CD4-positive, alpha-beta T cell treated with Interleukin-6 for 4 hours (primary cell): Measurements from ENCODE around the gene ITPR3.

Source experiments
- DNase-seq: peaks from one replicate; pipeline ENCODE4 v3.0.0-alpha.2; 2020; ENCODE audit warnings: mixed read lengths

The ITPR3 gene

DNA sequence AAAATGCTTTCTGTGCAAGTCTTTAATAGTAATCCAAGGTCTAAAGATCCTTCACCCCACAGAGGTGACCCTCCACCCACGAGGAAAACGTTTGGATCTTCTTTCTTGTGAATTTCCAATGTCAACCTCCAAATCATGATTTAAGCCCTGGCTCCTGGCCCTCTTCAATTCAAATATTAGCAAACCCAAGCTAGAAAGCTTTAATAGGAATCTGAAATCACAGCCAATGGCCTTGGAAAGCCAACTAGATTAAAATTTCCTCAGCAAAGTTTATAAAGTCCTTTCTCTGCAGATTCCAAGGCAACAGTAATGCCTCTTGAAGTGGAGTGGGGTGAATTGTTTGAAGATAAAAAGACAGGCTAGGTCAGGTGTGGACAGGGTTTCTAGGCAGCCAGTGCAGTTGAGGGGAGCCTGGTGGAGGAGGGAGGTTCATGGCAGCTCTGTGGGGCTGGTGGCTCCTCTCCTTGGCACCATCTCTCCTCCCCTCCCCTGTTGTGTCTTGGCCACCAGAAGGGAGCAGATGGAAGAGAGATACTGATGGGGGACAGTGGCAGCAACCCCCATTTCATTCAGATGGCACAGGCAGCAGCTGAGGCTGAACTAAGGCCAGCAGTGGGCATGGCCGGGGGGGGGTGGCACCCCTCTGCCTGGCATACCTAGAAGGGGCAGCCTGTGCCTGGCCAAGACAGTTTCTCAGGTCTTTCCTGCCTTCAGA lies 102.4 kb downstream of the ITPR3 start:
- no peak for DNase-seq

- peak; percentile 44 for DNase-seq
Observed at GRCh38 chr6:33724102-33725023, 103.2 kb downstream of the ITPR3 start.

- no peak for DNase-seq
Observed at GRCh38 chr6:33725222-33725621, 104.1 kb downstream of the ITPR3 start.

DNA sequence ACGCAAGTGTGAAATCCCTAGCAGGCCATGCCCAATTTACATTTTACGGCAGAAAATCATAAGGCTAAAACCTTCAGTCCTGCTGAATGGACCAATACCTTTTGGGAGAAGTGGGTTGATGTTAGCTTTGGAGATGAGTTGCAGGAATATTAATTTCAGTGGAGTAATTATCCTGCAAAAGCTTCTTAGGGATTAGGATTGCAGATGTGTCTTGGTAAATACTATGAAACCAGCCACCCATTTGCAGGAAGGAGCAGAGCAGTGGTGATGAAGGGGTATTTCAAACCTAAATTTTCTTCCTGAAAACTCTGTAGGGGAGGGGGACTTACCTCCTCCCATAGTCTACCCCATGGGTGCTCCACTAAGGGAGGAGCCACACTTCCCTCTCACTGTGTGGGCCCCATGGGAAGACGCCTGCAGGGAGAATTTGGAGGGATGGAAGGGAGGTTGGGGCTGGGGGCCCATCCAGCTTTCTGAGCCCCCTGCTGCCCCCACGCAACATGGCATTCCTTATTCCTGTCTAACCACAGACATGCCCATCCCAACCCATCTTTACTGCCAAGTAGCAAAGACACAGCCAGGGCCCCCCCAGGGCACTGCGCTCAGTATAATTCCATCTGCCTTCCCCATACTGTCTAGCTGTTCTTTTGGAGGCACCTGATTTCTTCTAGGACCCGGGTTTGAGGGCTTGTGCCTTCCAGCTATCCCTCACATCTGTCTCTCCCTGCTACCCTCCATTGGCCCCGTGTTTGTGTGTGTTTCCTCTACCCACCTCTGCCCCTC lies 105.0 kb downstream of the ITPR3 start:
- no peak for DNase-seq

GRCh38 chr6:33726696-33727095 lies 105.6 kb downstream of the ITPR3 start:
- DNase-seq = no peak

DNA sequence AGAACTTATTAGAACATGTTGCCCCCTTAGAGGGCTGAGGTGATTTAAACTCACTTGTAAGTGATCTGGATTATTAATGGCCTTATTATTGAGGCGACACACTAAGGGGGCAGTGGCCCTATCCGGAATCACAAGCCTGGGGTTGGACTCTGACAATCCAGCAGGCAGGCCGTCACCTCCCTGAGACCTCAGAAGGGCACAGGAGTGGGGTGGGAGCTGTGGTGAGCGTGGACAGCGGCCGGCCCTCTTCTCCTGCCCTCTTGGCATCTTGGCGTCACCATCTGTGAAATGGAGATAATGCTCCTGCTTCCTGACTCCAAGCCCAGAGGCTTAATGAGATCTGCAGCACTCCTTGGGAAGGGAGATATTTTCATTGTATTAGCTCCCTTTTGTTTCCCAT lies 106.0 kb downstream of the ITPR3 start:
- DNase-seq = no peak

DNA sequence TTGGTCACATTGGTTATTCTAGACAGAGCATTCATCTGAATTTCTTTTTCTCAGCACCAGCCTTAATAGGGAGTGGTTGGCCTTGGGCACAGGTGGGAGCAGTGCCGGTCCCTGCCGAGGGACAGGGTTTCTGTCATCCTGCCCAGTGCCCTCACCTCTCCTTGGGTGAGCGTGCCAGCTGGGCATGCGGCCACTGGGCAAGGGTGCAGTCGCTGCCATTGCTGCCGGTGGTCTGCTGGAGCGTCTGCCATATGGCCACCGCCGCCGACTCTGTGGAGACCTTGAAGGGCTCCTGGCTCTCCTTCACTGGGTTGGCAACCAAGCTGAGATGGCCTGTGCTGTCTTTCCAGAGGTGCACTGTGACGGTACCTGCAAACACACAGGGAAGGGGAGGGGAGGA lies 106.8 kb downstream of the ITPR3 start:
- no peak for DNase-seq

- no peak for DNase-seq
Observed at GRCh38 chr6:33728438-33728837, 107.3 kb downstream of the ITPR3 start.

DNA sequence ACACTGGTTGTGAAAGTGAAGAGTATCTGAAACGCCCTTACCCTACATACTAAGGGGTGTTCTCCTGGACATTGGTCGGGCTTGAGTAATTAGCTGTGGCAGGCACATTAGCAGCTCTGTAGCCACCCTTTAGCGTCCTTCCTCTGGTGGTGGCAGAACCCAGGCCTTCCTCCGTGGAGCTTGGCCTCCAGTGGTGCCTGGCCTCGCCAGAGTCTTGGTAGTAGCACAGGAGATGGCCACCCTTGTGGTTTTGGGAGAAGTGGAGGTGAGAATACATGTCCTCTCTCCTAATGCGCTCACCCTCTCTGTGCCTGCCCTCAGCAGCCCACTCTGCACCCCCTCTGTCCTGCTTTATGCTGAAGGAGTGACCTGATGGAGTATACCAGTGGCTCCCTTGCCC lies 107.9 kb downstream of the ITPR3 start:
- no peak for DNase-seq

DNA sequence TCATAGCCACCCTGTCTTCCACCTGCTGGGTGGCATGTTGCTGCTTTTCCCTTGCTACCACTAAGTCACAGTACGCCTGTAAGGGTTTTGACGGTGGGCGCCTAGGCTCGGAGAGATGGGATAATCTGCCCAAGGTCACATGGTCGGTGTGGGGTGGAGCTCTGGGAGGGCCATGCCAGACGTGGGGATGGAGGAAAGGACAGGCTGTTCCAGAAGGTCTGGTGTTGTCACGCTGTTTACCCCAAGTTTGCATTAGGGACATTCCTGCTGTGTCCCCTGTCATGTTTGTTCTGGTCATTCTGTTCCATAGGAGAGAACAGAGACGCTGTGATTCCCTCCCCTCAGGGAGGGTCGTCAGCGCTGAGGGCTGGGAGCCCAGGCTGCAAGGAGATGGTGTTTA lies 109.5 kb downstream of the ITPR3 start:
- no peak for DNase-seq

- DNase-seq = no peak
Observed at GRCh38 chr6:33731035-33731434, 109.9 kb downstream of the ITPR3 start.

DNA sequence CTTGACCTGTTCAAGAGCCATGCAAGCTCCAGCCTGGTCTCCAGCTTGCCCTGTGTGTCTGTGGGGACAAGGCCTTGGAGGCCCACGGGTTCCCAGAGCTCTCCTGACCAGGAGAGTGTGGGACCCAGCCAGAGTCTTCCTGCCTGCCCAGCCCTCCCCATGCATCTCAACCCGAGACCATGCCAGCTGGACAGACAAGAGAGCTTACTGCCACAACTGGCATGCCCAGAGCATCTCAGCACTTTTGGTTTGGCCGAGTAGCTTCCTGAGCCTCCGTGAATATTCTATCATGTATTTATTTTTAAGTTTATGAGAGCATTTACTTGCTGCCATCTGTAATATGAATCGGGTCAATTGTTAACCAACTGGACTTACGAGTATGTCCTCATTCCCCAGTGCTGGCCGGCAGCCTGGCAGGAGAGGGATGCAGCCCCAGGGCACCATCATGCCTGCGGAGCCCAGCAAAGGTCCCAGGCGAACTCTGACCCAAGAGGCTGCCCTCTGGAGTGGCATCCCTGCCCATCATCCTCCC lies 110.7 kb downstream of the ITPR3 start:
- no peak for DNase-seq

DNA sequence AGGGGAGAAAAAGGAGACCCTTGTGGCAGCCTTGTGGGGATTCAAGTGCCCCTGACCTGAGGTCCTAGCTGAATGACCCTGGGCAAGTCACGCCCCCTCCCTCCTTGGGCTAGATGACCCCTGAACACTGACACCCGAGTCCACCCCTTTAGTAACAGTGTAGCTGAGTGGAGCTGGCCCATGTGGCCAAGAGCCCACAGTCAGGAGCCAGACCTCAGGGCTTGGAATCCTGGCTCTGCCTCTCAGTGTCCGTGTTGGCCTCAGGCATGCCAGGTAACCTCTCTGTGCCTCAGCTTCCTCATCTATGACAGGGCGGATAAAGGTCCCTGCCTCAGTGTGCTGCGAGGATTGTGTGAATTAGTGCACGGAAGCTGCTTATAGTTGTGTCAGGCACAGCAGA lies 111.3 kb downstream of the ITPR3 start:
- DNase-seq = no peak

GRCh38 chr6:33732817-33733708 lies 111.9 kb downstream of the ITPR3 start:
- DNase-seq = no peak

DNA sequence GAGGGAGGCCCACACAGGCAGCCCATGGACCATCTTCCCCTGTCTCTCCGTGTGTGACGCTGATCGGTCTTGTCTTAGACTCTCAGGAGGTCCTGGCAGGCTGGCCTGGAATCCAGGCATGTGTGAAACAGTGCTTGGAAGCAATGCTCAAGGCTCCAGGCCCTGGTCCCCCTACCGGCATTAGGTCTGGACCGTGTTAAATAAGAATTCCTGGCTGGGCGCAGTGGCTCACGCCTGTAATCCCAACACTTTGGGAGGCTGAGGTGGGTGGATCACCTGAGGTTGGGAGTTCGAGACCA lies 112.5 kb downstream of the ITPR3 start:
- no peak for DNase-seq

- DNase-seq = no peak
Observed at GRCh38 chr6:33735216-33735615, 114.1 kb downstream of the ITPR3 start.

DNA sequence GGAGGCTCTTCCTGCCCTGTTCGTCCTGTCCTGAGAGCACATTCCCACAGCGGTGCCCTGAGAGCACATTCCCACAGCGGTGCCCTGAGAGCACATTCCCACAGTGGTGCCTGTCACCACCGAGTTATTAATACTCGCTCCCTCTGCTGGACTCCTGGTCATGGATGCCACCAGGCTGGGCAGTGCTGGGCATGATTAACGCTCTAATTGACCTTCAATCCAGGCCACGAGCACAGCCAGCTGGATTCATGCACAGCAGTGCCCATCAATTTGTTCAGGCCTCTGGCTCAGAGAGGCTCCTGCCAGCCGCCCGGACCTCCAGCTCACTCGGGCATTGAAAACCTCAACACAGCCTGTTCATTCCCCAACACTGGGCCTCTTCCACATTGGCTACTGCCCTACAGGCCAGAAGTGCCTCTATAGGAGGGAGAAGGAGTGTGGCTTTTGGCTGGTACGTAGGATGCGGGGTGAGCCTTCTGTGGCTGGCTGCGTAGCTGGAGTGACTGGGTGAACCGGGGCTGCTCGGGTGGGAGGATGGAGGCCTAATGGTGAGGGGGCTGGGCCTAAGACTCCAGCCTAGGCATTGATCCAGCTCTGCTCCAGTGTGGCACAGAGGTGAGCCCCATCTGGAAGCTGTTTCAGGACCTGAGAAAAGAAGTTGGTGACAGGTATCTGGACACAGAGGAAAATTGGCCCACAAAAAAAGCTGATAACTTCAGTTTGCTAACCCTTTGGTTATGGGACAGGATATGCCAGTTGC lies 116.3 kb downstream of the ITPR3 start:
- no peak for DNase-seq

- no peak for DNase-seq
Observed at GRCh38 chr6:33738153-33738552, 117.0 kb downstream of the ITPR3 start.

- DNase-seq = no peak
Observed at GRCh38 chr6:33738879-33739278, 117.8 kb downstream of the ITPR3 start.

GRCh38 chr6:33739571-33739970 lies 118.4 kb downstream of the ITPR3 start:
- no peak for DNase-seq

DNA sequence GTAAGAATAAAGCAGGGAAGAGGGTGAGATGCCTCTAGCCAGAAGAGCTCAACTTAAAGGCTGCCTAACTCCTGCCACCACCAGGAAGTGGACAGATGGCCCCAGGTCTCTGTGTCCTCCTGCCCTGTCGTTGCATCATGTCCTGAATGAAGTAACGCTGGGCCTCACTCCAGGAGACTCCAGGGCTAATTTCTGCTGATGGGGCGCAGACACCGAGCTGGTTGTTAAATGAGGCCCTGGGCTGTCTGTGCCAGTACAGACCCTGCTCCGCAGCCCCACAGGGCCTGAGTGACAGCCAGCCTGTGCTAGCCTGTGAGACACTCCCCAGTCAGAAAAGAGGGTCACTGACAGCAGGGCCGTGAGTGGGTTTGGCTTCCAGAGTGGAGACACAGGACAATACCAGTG lies 119.1 kb downstream of the ITPR3 start:
- no peak for DNase-seq

- no peak for DNase-seq
Observed at GRCh38 chr6:33740794-33741193, 119.7 kb downstream of the ITPR3 start.
